OCI-LY3 (cell line): Measurements from ENCODE around the gene IL16.
"Not testable (repeated sequence)": the region's sequence is repeated elsewhere in the genome, so short reads cannot be mapped to it uniquely, and the experiment has no call there.

Source experiments
- H2AFZ ChIP-seq: fragments of 200-600, 300-600 bp; shearing (Covaris generic); 2 replicates; pipeline ENCODE4 v1.6.0; 2014; ENCODE audit warnings: antibody characterized with exemption, low read depth, low read length
- H3K27ac ChIP-seq: fragments of 200-600, 300-600 bp; sonication (generic); 2 replicates; pipeline ENCODE4 v1.5.1; 2014; ENCODE audit warnings: mild to moderate bottlenecking, low read length, moderate library complexity, mixed read lengths
- H3K27me3 ChIP-seq: fragments of 200-600, 300-600 bp; sonication (generic); 2 replicates; pipeline ENCODE4 v1.6.1; 2014; ENCODE audit warnings: low read depth, low read length, mixed read lengths
- H3K36me3 ChIP-seq: fragments of 200-600, 300-600 bp; sonication (generic); replicated peaks from 2 replicates; pipeline ENCODE3; 2014; ENCODE audit warnings: low read depth, low read length, mixed read lengths
- H3K4me1 ChIP-seq: fragments of 300-600, 200-600 bp; sonication (generic); 2 replicates; pipeline ENCODE4 v1.6.1; 2014; ENCODE audit warnings: low read length, mixed read lengths
- H3K4me2 ChIP-seq: fragments of 200-600, 300-600 bp; sonication (generic); 2 replicates; pipeline ENCODE4 v1.6.1; 2014; ENCODE audit warnings: low read length, mixed read lengths
- H3K4me3 ChIP-seq: fragments of 300-600, 200-600 bp; sonication (generic); 2 replicates; pipeline ENCODE4 v1.5.1; 2014; ENCODE audit warnings: antibody characterized with exemption, mild to moderate bottlenecking, low read length, moderate library complexity
- H3K79me2 ChIP-seq: fragments of 300-600, 200-600 bp; shearing (Covaris generic); 2 replicates; pipeline ENCODE4 v1.6.1; 2014; ENCODE audit warnings: mild to moderate bottlenecking, low read length, mixed read lengths
- H3K9ac ChIP-seq: fragments of 300-600, 200-600 bp; shearing (Covaris generic); 2 replicates; pipeline ENCODE4 v1.6.0; 2014; ENCODE audit warnings: mild to moderate bottlenecking, low read length, moderate library complexity
- H3K9me3 ChIP-seq: fragments of 200-600, 300-600 bp; shearing (Covaris generic); 2 replicates; pipeline ENCODE4 v1.6.1; 2014; ENCODE audit warnings: low read length, mixed read lengths; ENCODE audit not compliant: insufficient read depth
- H4K20me1 ChIP-seq: fragments of 200-600, 300-600 bp; sonication (generic); 2 replicates; pipeline ENCODE4 v1.6.1; 2016; ENCODE audit warnings: low read length, mixed read lengths; ENCODE audit not compliant: insufficient read depth
- CTCF ChIP-seq: fragments of 200-600, 300-600 bp; sonication (generic); IDR thresholded peaks from 2 replicates; pipeline ENCODE4 v1.5.1; 2014; ENCODE audit warnings: antibody characterized with exemption, low read length, low read depth
- EZH2phosphoT487 ChIP-seq: fragments of 200-600 bp; shearing (Covaris generic); IDR thresholded peaks from 2 replicates; pipeline ENCODE4 v1.6.1; 2018; ENCODE audit warnings: antibody characterized with exemption, mixed run types, low read depth

IL16 gene

GRCh38 chr15:81329446-81329845 lies 132.8 kb downstream of the IL16 start:
- H2AFZ ChIP-seq, result no peak overlapping the region
- no peak overlapping the region for H3K4me2 ChIP-seq
- H3K27me3 ChIP-seq, result no peaks in the 10 kb centered on the region
- H3K9ac ChIP-seq, result no peak overlapping the region
- TF ChIP-seq CTCF, result no peak
- no peak for TF ChIP-seq EZH2phosphoT487
- H3K27ac ChIP-seq, result no peak overlapping the region
- no peaks in the 10 kb centered on the region for H3K79me2 ChIP-seq
- H3K4me1 ChIP-seq, result peaks cover 11% of the 10 kb centered on the region
- H3K4me3 ChIP-seq, result no peak overlapping the region
- H3K36me3 ChIP-seq, result no peaks in the 10 kb centered on the region
- H3K9me3 ChIP-seq, result no peaks in the 10 kb centered on the region
- no peaks in the 10 kb centered on the region for H4K20me1 ChIP-seq

- no peaks in the 10 kb centered on the region for H3K79me2 ChIP-seq
- no peaks in the 10 kb centered on the region for H3K27me3 ChIP-seq
- H3K4me1 ChIP-seq, result peaks cover 6% of the 10 kb centered on the region
- H4K20me1 ChIP-seq, result no peaks in the 10 kb centered on the region
- no peak for TF ChIP-seq EZH2phosphoT487
- no peak for TF ChIP-seq CTCF
- H3K9ac ChIP-seq, result no peak overlapping the region
- H3K9me3 ChIP-seq, result no peaks in the 10 kb centered on the region
- H3K27ac ChIP-seq, result no peak overlapping the region
- no peaks in the 10 kb centered on the region for H3K36me3 ChIP-seq
- H3K4me3 ChIP-seq, result no peak overlapping the region
- no peak overlapping the region for H2AFZ ChIP-seq
- no peak overlapping the region for H3K4me2 ChIP-seq
These were observed 133.8 kb downstream of the IL16 start for GRCh38 chr15:81330366-81331090.

DNA sequence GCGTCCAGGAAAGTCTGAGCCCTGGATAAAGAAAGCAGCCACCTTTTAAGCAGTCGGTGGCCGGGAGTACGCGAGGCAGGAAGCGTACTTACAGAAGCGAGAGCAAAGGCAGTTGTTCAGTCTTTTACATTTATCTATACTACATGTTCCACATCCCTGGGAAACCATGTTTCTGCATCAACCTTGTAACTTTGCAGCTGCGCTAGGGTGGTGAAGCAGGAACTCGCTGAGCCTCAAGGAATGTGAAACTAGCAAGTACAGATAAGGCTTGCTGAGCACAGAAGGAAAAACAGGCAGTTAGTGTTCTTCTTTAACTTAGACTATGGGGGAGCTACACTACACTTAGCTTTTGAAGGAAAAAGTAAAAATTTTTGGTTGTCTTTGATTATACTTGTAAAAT lies 134.5 kb downstream of the IL16 start:
- H3K4me3 ChIP-seq, H3K9me3 ChIP-seq, H3K27me3 ChIP-seq, H3K4me2 ChIP-seq, H3K4me1 ChIP-seq, H3K36me3 ChIP-seq, H2AFZ ChIP-seq, H4K20me1 ChIP-seq, H3K9ac ChIP-seq, H3K79me2 ChIP-seq, H3K27ac ChIP-seq: not testable (repeated sequence)

DNA sequence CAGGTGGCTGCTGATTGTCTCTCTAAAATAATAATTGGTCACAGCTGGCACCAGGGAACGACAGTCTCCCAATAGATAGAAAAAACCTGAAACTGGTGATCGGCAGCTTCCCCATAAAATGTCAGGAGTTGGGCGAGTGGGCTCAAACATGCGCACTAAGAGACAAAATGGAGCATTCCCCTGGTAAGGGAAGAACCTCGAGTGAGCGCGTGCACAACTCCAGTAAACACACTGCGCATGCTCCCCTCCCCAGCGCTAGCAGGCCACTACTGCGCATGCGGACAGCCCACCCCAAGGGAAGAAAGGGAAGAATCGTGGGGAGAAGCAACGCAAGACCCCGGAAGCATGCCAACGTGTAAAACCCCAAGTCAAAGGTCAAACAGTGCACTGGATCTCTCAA lies 134.9 kb downstream of the IL16 start:
- Histone ChIP-seq H3K4me1 (peaks cover 6% of the 10 kb centered on the region), H3K4me2 (no peak overlapping the region), H3K4me3 (no peak overlapping the region), H3K79me2 (no peaks in the 10 kb centered on the region), H2AFZ (no peak overlapping the region), H3K27ac (no peak overlapping the region), H3K9ac (no peak overlapping the region), H3K27me3 (no peaks in the 10 kb centered on the region), H4K20me1 (no peaks in the 10 kb centered on the region), H3K36me3 (no peaks in the 10 kb centered on the region), H3K9me3 (no peaks in the 10 kb centered on the region)
- TF ChIP-seq CTCF, result no peak
- no peak for TF ChIP-seq EZH2phosphoT487
